Measurements from ENCODE around the gene TAF1A.

TAF1A gene

GRCh38 chr1:222600281-222600680 lies 10.5 kb upstream of the TAF1A start:
- no peak for DNase-seq (ENCODE audit: low read depth in 1 of 2, low spot score in 1 of 2)

GRCh38 chr1:222596696-222597095 lies 7.0 kb upstream of the TAF1A start:
- no peak for DNase-seq (ENCODE audit: low read depth in 1 of 2, low spot score in 1 of 2)

- DNase-seq (ENCODE audit: low read depth in 1 of 2, low spot score in 1 of 2) = no peak
Measured at GRCh38 chr1:222594789-222595188, 5.1 kb upstream of the TAF1A start.

GRCh38 chr1:222592171-222592570 lies 2.4 kb upstream of the TAF1A start:
- no peak for DNase-seq (ENCODE audit: low read depth in 1 of 2, low spot score in 1 of 2)

- DNase-seq (ENCODE audit: low read depth in 1 of 2, low spot score in 1 of 2) = no peak
Measured at GRCh38 chr1:222588135-222588534, 1.6 kb downstream of the TAF1A start.

- DNase-seq (ENCODE audit: low read depth in 1 of 2, low spot score in 1 of 2) = no peak
Measured at GRCh38 chr1:222586842-222587241, 2.9 kb downstream of the TAF1A start.

GRCh38 chr1:222583079-222583478 lies 6.7 kb downstream of the TAF1A start:
- no peak for DNase-seq (ENCODE audit: low read depth in 1 of 2, low spot score in 1 of 2)

GRCh38 chr1:222582099-222582774 lies 7.5 kb downstream of the TAF1A start:
- no peak for DNase-seq (ENCODE audit: low read depth in 1 of 2, low spot score in 1 of 2)

- DNase-seq (ENCODE audit: low read depth in 1 of 2, low spot score in 1 of 2) = no peak
Measured at GRCh38 chr1:222579316-222579715, 10.4 kb downstream of the TAF1A start.

GRCh38 chr1:222570837-222571236 lies 18.9 kb downstream of the TAF1A start:
- no peak for DNase-seq (ENCODE audit: low read depth in 1 of 2, low spot score in 1 of 2)

GRCh38 chr1:222561656-222562055 lies 28.1 kb downstream of the TAF1A start:
- DNase-seq (ENCODE audit: low read depth in 1 of 2, low spot score in 1 of 2) = no peak

GRCh38 chr1:222557574-222557973 lies 32.2 kb downstream of the TAF1A start:
- DNase-seq (ENCODE audit: low read depth in 1 of 2, low spot score in 1 of 2) = no peak

GRCh38 chr1:222557148-222557547 lies 32.6 kb downstream of the TAF1A start:
- DNase-seq (ENCODE audit: low read depth in 1 of 2, low spot score in 1 of 2) = no peak

GRCh38 chr1:222555992-222556615 lies 33.6 kb downstream of the TAF1A start:
- no peak for DNase-seq (ENCODE audit: low read depth in 1 of 2, low spot score in 1 of 2)

GRCh38 chr1:222554177-222554576 lies 35.6 kb downstream of the TAF1A start:
- DNase-seq (ENCODE audit: low read depth in 1 of 2, low spot score in 1 of 2) = no peak

GRCh38 chr1:222552882-222553281 lies 36.9 kb downstream of the TAF1A start:
- no peak for DNase-seq (ENCODE audit: low read depth in 1 of 2, low spot score in 1 of 2)

- DNase-seq (ENCODE audit: low read depth in 1 of 2, low spot score in 1 of 2) = no peak
Measured at GRCh38 chr1:222547944-222548671, 41.6 kb downstream of the TAF1A start, which contains the start of gene HHIPL2. Gene HHIPL2 (minus strand): TSS chr1:222548104. CDS start chr1:222548044, 60 bp downstream.

GRCh38 chr1:222547260-222547614 lies 42.5 kb downstream of the TAF1A start:
- DNase-seq (ENCODE audit: low read depth in 1 of 2, low spot score in 1 of 2) = no peak

- no peak for DNase-seq (ENCODE audit: low read depth in 1 of 2, low spot score in 1 of 2)
Measured at GRCh38 chr1:222546548-222547259, 43.0 kb downstream of the TAF1A start.

- no peak for DNase-seq (ENCODE audit: low read depth in 1 of 2, low spot score in 1 of 2)
Measured at GRCh38 chr1:222546091-222546490, 43.6 kb downstream of the TAF1A start.

GRCh38 chr1:222543817-222544216 lies 45.9 kb downstream of the TAF1A start:
- DNase-seq (ENCODE audit: low read depth in 1 of 2, low spot score in 1 of 2) = no peak

GRCh38 chr1:222540598-222540995 lies 49.1 kb downstream of the TAF1A start:
- DNase-seq (ENCODE audit: low read depth in 1 of 2, low spot score in 1 of 2) = no peak

All from activated T-helper 1 cell treated with anti-CD3 and anti-CD28 coated beads, Interleukin-2, amount 50 U/mL, for 16 hours (primary cell).